Common myeloid progenitor, CD34-positive (primary cell): ENCODE measurements around the gene FFAR4.

Experiments
- CTCF ChIA-PET: fragments of 350-600 bp; sonication (Branson Sonifier 250); formaldehyde crosslinking; loops from one replicate; lab custom pipeline; 2021; ENCODE audit warnings: antibody characterized with exemption; lab: Charles Lee
- POLR2A ChIA-PET: fragments of 350-600 bp; sonication (Branson Sonifier 250); formaldehyde crosslinking; loops from one replicate; lab custom pipeline; 2021; ENCODE audit warnings: antibody characterized with exemption; lab: Charles Lee
- DNase-seq, 3 donors: peaks; one replicate each; pipeline versions ENCODE4 v3.0.0 to v3.0.0-alpha.2; 2013
- H3K27ac ChIP-seq, 2 experiments: 1 replicate in 1 of 2; 2 replicates in 1 of 2; pipeline ENCODE4 v1.7.0; 2013; ENCODE audit warnings: inconsistent platforms in 2 of 2, low read length in 2 of 2, mild to moderate bottlenecking in 2 of 2, low read depth in 1 of 2, moderate library complexity in 1 of 2; ENCODE audit not compliant: severe bottlenecking in 2 of 2, insufficient read depth in 1 of 2, poor library complexity in 1 of 2
- H3K27me3 ChIP-seq, 5 experiments: replicated peaks in 2 of 5; 1 replicate in 3 of 5; 2 replicates in 2 of 5; pipeline versions ENCODE4 v1.6.1 to v1.7.0; 2013; ENCODE audit warnings: low read length in 4 of 5, mild to moderate bottlenecking in 2 of 5, moderate library complexity in 2 of 5, inconsistent platforms in 1 of 5; ENCODE audit not compliant: insufficient read depth in 5 of 5, control insufficient read depth in 4 of 5
- H3K36me3 ChIP-seq, 4 experiments: 1 replicate in 2 of 4; 2 replicates in 2 of 4; pipeline versions ENCODE4 v1.6.1 to v1.7.0; 2013; ENCODE audit warnings: low read length in 3 of 4, control low read depth in 1 of 4, mild to moderate bottlenecking in 1 of 4; ENCODE audit not compliant: control insufficient read depth in 4 of 4, insufficient read depth in 4 of 4
- H3K4me1 ChIP-seq, 4 experiments: 1 replicate in 3 of 4; 2 replicates in 1 of 4; pipeline versions ENCODE4 v1.6.1 to v1.7.1; 2013; ENCODE audit warnings: low read length in 3 of 4, mild to moderate bottlenecking in 3 of 4, control low read depth in 1 of 4, inconsistent platforms in 1 of 4, moderate library complexity in 1 of 4; ENCODE audit not compliant: control insufficient read depth in 4 of 4, insufficient read depth in 4 of 4; ENCODE audit errors: control extremely low read depth in 1 of 4
- H3K4me3 ChIP-seq, 7 experiments: 1 replicate in 4 of 7; 2 replicates in 3 of 7; pipeline versions ENCODE4 v1.5.1 to v1.7.0; 2013; ENCODE audit warnings: mild to moderate bottlenecking in 7 of 7, low read length in 6 of 7, moderate library complexity in 6 of 7, inconsistent platforms in 2 of 7, low read depth in 2 of 7, control low read depth in 1 of 7; ENCODE audit not compliant: insufficient read depth in 4 of 7, control insufficient read depth in 1 of 7; ENCODE audit errors: extremely low read depth in 1 of 7
- H3K9me3 ChIP-seq, 5 experiments: 1 replicate in 4 of 5; 2 replicates in 1 of 5; pipeline versions ENCODE4 v1.6.1 to v1.7.1; 2013; ENCODE audit warnings: low read length in 4 of 5, mild to moderate bottlenecking in 2 of 5, inconsistent platforms in 1 of 5, low read depth in 1 of 5, moderate library complexity in 1 of 5; ENCODE audit not compliant: control insufficient read depth in 4 of 5, insufficient read depth in 2 of 5; ENCODE audit errors: control extremely low read depth in 1 of 5
- WGBS: methylation state at CpG from one replicate; pipeline ENCODE4 v1.1.5; 2013; ENCODE audit not compliant: insufficient coverage; 5-methylcytosine and 5-hydroxymethylcytosine counted together

The FFAR4 gene

DNA sequence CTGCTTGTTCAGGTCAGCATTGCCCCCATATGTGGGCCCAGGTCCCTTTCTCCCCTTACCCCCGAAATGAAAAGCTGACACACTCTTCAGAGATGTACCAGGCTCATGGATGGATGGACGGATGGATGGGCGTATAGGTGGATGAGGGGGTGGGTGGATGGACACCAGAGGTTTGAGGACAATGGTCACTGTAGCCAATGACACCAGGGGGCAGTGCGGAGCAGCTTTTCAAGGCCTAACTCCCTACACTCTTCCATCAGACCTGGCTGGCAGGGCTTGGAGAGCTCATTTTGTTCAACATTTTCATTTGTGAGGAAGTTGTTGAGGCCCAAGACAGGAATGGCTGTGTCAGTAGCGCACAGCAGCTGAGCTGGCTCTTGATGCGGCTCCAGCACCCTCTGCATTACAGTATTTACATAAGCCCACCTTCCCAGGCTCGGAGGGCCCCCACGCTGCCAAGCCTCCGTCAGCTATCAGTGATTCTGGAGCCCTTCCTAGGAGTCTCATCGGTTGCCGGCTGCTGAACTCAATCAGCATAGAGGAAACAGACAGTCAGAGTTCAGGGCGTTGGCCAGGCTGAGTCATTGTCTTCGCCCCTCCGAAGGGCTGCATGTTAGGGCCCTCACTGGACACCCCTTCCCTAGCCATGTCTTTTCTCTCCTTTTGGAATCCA, 11.6 kb upstream of the FFAR4 start:
- WGBS: 4% methylated on average over 10 of the region's 14 CpGs
- CTCF ChIA-PET: interaction anchor here (0.6 to 10.4 kb wide), 28 partner anchors 9 to 1530 kb away, joined by 3 to 184 read pairs (median 5); no protein-coding TSS in a partner anchor
- Histone ChIP-seq H3K4me3 (peak overlapping the region in 4 of 7 experiments; percentile 9 to 72 (median 51)), H3K4me1 (peaks cover 0 to 5% (median 2%) of the 10 kb centered on the region in 4 experiments), H3K36me3 (no peaks in the 10 kb centered on the region), H3K27ac (no peak overlapping the region), H3K9me3 (peaks cover 0 to 1% (median 0%) of the 10 kb centered on the region in 5 experiments), H3K27me3 (no peaks in the 10 kb centered on the region)
- POLR2A ChIA-PET: no interaction called here
- peak; percentile 80 to 90 (median 87) for DNase-seq

DNA sequence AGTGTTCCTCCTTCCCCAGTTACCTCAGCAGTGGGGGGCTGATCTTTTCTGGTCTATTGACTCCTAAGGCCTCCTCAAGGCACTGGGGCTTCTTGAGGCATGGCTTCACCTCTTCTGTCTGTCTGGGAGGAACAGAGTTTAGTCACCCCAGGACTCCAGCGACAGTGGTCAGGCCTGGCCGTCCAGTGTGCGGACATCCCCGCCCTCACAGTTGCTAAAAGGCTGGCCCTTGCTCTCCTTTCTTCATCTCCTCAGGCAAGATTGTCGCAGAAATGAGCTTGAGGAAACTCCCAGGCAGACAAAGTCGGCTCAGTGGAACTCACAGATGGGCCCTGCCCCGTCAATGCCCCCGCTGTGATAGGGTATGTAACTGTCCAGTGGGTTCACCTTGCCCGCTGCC, 7.0 kb upstream of the FFAR4 start:
- Histone ChIP-seq H3K27me3 (peaks cover 0 to 2% (median under 1%) of the 10 kb centered on the region in 5 experiments), H3K4me1 (peaks cover 0 to 5% (median 2%) of the 10 kb centered on the region in 4 experiments), H3K9me3 (peaks cover 0 to 1% (median 0%) of the 10 kb centered on the region in 5 experiments), H3K27ac (no peak overlapping the region), H3K36me3 (no peaks in the 10 kb centered on the region), H3K4me3 (no peak overlapping the region)
- DNase-seq: no peak
- WGBS: 98% methylated on average over 9 of the region's 9 CpGs
- POLR2A ChIA-PET: no interaction called here
- CTCF ChIA-PET: no interaction called here

DNA sequence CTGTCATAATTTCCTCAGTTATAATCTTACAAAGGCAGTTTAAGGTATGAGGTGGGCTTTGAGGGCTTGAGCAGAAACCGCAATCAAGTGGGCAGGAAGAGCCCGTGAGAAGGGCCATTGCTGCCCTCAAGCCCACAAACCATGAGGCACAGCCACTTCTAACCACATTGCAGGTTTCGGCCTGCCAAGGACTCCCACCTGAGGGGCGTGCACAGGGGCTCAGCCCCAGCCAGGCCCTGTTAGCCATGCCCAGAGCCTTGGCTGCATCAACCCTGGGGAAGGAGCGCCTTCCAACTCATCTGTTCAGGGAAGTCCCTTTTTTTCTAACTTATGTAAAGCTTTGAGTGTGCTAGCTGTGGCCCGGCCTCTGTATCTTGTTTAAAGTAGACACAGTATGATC, 5.9 kb upstream of the FFAR4 start:
- no peak for DNase-seq
- no peak overlapping the region for H3K27ac ChIP-seq
- H3K27me3 ChIP-seq: peaks cover 0 to 9% (median 6%) of the 10 kb centered on the region in 5 experiments
- ChIA-PET POLR2A (no interaction called here), CTCF (interaction anchor here (0.9 to 1.0 kb wide), 2 partner anchors 118 to 119 kb away, joined by 3 to 7 read pairs; no protein-coding TSS in a partner anchor)
- H3K4me1 ChIP-seq: no peaks in the 10 kb centered on the region
- H3K9me3 ChIP-seq: peaks cover 0 to 1% (median 0%) of the 10 kb centered on the region in 5 experiments
- H3K36me3 ChIP-seq: no peaks in the 10 kb centered on the region
- WGBS: 86% methylated on average over 6 of the region's 6 CpGs
- H3K4me3 ChIP-seq: no peak overlapping the region

GRCh38 chr10:93565446-93565845, 1.0 kb upstream of the FFAR4 start:
- H3K4me1 ChIP-seq: peaks cover 0 to 23% (median 17%) of the 10 kb centered on the region in 4 experiments
- H3K27me3 ChIP-seq: peaks cover 0 to 53% (median 29%) of the 10 kb centered on the region in 5 experiments
- no peaks in the 10 kb centered on the region for H3K36me3 ChIP-seq
- CTCF ChIA-PET: interaction anchor here (1.5 kb wide), 1 partner anchor 11 kb away, joined by 6 read pairs; no protein-coding TSS in a partner anchor
- H3K27ac ChIP-seq: no peak overlapping the region
- H3K4me3 ChIP-seq: no peak overlapping the region
- 89% methylated on average over 2 of the region's 3 CpGs for WGBS
- no peaks in the 10 kb centered on the region for H3K9me3 ChIP-seq
- POLR2A ChIA-PET: no interaction called here
- peak in 1 of 3 donors; percentile 9 for DNase-seq

DNA sequence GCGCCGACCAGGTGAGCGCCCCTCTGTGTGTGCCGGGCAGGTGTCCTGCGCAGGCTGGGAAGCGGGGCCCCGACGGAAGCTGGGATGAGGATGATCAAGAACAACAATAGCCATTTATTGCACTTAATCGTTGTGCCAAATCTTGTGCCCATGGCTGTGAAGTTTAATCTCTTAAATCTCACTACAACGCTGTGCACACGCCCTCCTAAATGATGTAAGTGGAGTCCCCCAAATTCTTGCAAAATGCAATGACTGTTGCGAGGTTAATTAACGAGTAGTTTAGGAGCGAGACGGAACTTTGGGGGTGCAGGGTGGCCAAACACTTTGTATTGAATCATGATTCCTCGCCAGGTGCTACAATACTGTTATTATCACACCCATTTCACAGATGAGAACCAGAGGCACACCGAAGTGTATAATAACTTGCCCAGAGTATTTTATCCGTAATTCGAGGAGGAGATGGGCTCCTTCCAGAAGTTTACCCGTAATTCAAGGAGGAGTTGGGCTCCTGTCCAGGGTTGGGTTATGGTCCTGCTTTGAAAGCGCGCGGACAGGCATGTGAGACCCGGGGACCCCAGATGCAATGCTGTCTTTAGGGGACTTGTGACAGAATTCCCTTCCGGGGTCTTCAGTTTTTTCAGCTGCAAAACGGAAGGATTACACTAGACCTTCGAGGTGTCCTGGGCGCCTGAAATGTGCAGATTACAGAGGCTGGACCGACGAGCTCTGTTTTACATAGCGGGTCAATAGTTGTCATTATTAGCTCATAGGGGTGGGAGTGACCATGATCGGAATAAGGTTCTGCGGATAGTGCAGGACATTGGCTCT, 1.0 kb downstream of the FFAR4 start:
- peaks cover 0 to 31% (median 25%) of the 10 kb centered on the region in 4 experiments for H3K4me1 ChIP-seq
- ChIA-PET POLR2A (no interaction called here), CTCF (interaction anchor here (0.8 to 1.1 kb wide), 4 partner anchors 11 to 111 kb away, joined by 3 to 5 read pairs (median 4); no protein-coding TSS in a partner anchor)
- WGBS: 20% methylated on average over 25 of the region's 33 CpGs
- DNase-seq: no peak
- H3K9me3 ChIP-seq: no peaks in the 10 kb centered on the region
- peaks cover 0 to 54% (median 29%) of the 10 kb centered on the region in 5 experiments for H3K27me3 ChIP-seq
- H3K4me3 ChIP-seq: peak overlapping the region in 4 of 7 experiments; percentile 33 to 69 (median 54)
- no peaks in the 10 kb centered on the region for H3K36me3 ChIP-seq
- no peak overlapping the region for H3K27ac ChIP-seq

DNA sequence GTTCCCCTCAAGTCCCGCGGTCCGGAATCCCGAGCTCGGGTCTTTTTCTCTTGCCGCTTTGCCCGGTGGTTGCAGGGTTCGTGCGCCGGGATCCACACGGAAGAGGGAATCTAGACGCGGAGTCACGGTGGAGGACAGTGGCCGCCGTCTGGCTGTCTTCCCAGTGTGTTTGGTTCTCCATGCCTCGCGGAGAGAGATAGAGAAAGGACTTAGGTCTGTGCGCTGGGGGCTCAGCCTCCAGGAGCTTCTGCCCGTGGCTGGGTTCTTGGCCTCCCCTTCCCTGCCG, 1.6 kb downstream of the FFAR4 start:
- H3K4me1 ChIP-seq: peaks cover 0 to 36% (median 30%) of the 10 kb centered on the region in 4 experiments
- H3K9me3 ChIP-seq: no peaks in the 10 kb centered on the region
- WGBS: 23% methylated on average over 16 of the region's 21 CpGs
- H3K27ac ChIP-seq: no peak overlapping the region
- DNase-seq: no peak
- H3K27me3 ChIP-seq: peaks cover 0 to 54% (median 29%) of the 10 kb centered on the region in 5 experiments
- no peaks in the 10 kb centered on the region for H3K36me3 ChIP-seq
- CTCF ChIA-PET: interaction anchor here (0.8 to 1.1 kb wide), 6 partner anchors 9 to 110 kb away, joined by 3 to 5 read pairs (median 3); no protein-coding TSS in a partner anchor
- POLR2A ChIA-PET: no interaction called here
- H3K4me3 ChIP-seq: no peak overlapping the region
